ENCODE measurements around the gene PHACTR1.

- TF ChIP-seq POLR2A (IDR thresholded peaks at IDR 0.05; ENCODE audit: low read depth, low read length) (no peak), TAF1 (IDR thresholded peaks at IDR 0.05; ENCODE audit: low read depth, low read length) (no peak), POLR2AphosphoS5 (IDR thresholded peaks at IDR 0.05; ENCODE audit: low read depth, low read length) (no peak), SPI1 (IDR thresholded peaks at IDR 0.05; ENCODE audit: low read depth, low read length) (no peak), PAX5 (IDR thresholded peaks at IDR 0.05; ENCODE audit: insufficient read depth, low read length, severe bottlenecking) (no peak)
Measured at GRCh38 chr6:13228264-13229204, 512.0 kb downstream of the PHACTR1 start.

All from GM12891 (cell line).